Esophagus muscularis mucosa (tissue), 4 donors: Measurements from ENCODE around the gene NAIF1. TPM values are rescaled to one million over a fixed set of nuclear protein-coding genes. Genes with fewer than 3 reads are reported as not detected.

Experiments
- DNase-seq: peaks from one replicate; pipeline ENCODE4 v3.0.0-alpha.2; 2017; ENCODE audit errors: extremely low spot score
- H3K27ac ChIP-seq, 4 donors: fragments of 200-600 bp; sonication (generic); replicated peaks in 1 of 4; 1 replicate in 3 of 4; 2 replicates in 1 of 4; pipeline ENCODE4 v1.5.1; 2016 to 2019; ENCODE audit warnings: mild to moderate bottlenecking in 1 of 4
- H3K27me3 ChIP-seq, 4 donors: fragments of 200-600 bp; sonication (generic); one replicate each; pipeline versions ENCODE4 v1.5.1 to v1.6.0; 2016 to 2019
- H3K36me3 ChIP-seq, 4 donors: fragments of 200-600 bp; sonication (generic); one replicate each; pipeline ENCODE4 v1.5.1; 2016 to 2019
- H3K4me1 ChIP-seq, 4 donors: fragments of 200-600 bp; sonication (generic); one replicate each; pipeline ENCODE4 v1.5.1; 2016 to 2019
- H3K4me3 ChIP-seq, 4 donors: fragments of 200-600 bp; sonication (generic); 1 replicate in 2 of 4; 2 replicates in 2 of 4; pipeline ENCODE4 v1.5.1; 2016 to 2019; ENCODE audit warnings: mild to moderate bottlenecking in 4 of 4, moderate library complexity in 1 of 4
- H3K9me3 ChIP-seq, 4 donors: fragments of 200-600 bp; sonication (generic); 1 replicate in 3 of 4; 2 replicates in 1 of 4; pipeline ENCODE4 v1.5.1; 2016 to 2019
- CTCF ChIP-seq, 3 experiments: fragments of 200-600 bp in 2 of 3; fragments of 450-650 bp in 1 of 3; sonication (generic) in 2 of 3; IDR thresholded peaks; one replicate each; pipeline ENCODE4 v1.5.1; 2017 to 2019; ENCODE audit warnings: antibody characterized with exemption in 3 of 3, mild to moderate bottlenecking in 2 of 3, moderate library complexity in 1 of 3
- EP300 ChIP-seq: sonication (generic); formaldehyde crosslinking; IDR thresholded peaks from one replicate; pipeline ENCODE4 v1.6.1; 2017; ENCODE audit warnings: antibody characterized with exemption
- POLR2A ChIP-seq: fragments of 450-650 bp; IDR thresholded peaks from one replicate; pipeline ENCODE4 v1.6.1; 2017; ENCODE audit warnings: antibody characterized with exemption, moderate library complexity, mild to moderate bottlenecking, low read depth
- POLR2AphosphoS5 ChIP-seq, 2 donors: sonication (generic); formaldehyde crosslinking; IDR thresholded peaks; one replicate each; pipeline ENCODE4 v1.6.1; 2017; ENCODE audit warnings: antibody characterized with exemption in 2 of 2
- WGBS: methylation state at CpG from one replicate; pipeline ENCODE4 v1.1.5; 2018; 5-methylcytosine and 5-hydroxymethylcytosine counted together
- intact Hi-C: fragments of 100-400 bp; cut with DNase I; formaldehyde crosslinking; loops from one replicate; pipeline ENCODE4 v1.15.1; 2023
- total RNA-seq, 4 donors: library from RNA; depleted of rRNA; stranded (reverse); fragments of >200 nt; gene quantifications; one replicate each; pipeline versions ENCODE4 v1.1.0 to v1.2.1, GENCODE V29; 2016

Gene NAIF1
- total RNA-seq, 4 donors from 2014 or later: 5.4 to 12.0 (median 9.7) TPM

DNA sequence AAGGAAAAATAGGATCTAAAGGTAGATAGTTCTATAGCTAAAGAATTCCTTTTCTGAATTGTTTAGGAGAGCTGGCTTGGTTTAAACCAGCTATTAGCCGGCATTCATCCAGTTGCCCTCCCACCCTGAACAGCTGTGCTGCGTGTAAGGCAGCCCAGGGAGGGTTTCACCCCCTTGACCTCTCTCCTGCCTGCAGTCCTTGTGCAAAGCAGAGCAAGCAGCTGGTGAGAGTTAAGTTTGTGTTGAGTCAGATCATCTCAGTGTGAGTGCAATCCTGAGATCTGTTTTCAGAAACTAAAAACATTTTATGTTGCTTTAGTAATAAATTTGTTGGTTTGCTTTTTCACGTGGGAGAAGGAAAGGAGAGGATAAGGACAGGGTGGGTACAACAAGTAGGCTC, 13.9 kb upstream of the NAIF1 start:
- peaks cover 36 to 67% (median 59%) of the 10 kb centered on the region in 4 donors for H3K4me1 ChIP-seq
- no peaks in the 10 kb centered on the region for H3K9me3 ChIP-seq
- no peaks in the 10 kb centered on the region for H3K27me3 ChIP-seq
- WGBS: 31% methylated on average over 3 of the region's 3 CpGs
- peaks cover 0 to 4% (median 0%) of the 10 kb centered on the region in 4 donors for H3K36me3 ChIP-seq
- peak overlapping the region; percentile 68 to 77 (median 75) for H3K27ac ChIP-seq
- intact Hi-C loops: no loop called here
- no peak overlapping the region for H3K4me3 ChIP-seq
- no peak for TF ChIP-seq POLR2A
- TF ChIP-seq EP300: no peak
- TF ChIP-seq CTCF (IDR thresholded peaks at IDR 0.05): no peak
- TF ChIP-seq POLR2AphosphoS5 (IDR thresholded peaks at IDR 0.05): no peak
- no peak for DNase-seq

DNA sequence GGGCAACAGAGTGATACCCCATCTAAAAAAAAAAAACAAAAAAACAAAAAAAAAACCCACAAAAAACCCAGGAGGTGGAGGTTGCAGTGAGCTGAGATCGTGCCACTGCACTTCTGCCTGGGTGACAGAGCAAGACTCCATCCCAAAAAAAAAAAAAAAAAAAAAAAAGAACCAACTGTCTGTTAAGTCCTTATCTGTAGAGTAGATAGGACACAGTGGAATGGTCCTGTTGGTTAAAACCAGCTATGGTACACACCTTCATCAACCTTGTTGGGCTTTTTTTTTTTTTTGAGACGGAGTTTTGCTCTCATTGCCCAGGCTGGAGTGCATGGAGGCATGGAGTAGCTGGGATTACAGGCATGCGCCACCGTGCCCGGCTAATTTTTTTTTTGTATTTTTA, 13.1 kb upstream of the NAIF1 start:
- H3K27ac ChIP-seq: peak overlapping the region in 3 of 4 donors; percentile 68 to 77 (median 73)
- TF ChIP-seq EP300 (no peak), CTCF (IDR thresholded peaks at IDR 0.05) (no peak), POLR2AphosphoS5 (IDR thresholded peaks at IDR 0.05) (no peak), POLR2A (no peak)
- no peaks in the 10 kb centered on the region for H3K36me3 ChIP-seq
- peaks cover 41 to 74% (median 64%) of the 10 kb centered on the region in 4 donors for H3K4me1 ChIP-seq
- H3K9me3 ChIP-seq: no peaks in the 10 kb centered on the region
- no peaks in the 10 kb centered on the region for H3K27me3 ChIP-seq
- no peak overlapping the region for H3K4me3 ChIP-seq
- intact Hi-C loops: no loop called here
- DNase-seq: no peak
- WGBS: 93% methylated on average over 5 of the region's 5 CpGs

GRCh38 chr9:128078504-128079434, 11.6 kb upstream of the NAIF1 start:
- 78% methylated on average over 11 of the region's 11 CpGs for WGBS
- Histone ChIP-seq H3K27me3 (no peaks in the 10 kb centered on the region), H3K9me3 (no peaks in the 10 kb centered on the region), H3K4me1 (peaks cover 52 to 83% (median 74%) of the 10 kb centered on the region in 4 donors), H3K4me3 (no peak overlapping the region), H3K36me3 (no peaks in the 10 kb centered on the region), H3K27ac (peak overlapping the region; percentile 14 to 31 (median 24))
- intact Hi-C loops: no loop called here
- TF ChIP-seq CTCF (IDR thresholded peaks at IDR 0.05): no peak
- no peak for TF ChIP-seq POLR2A
- no peak for TF ChIP-seq EP300
- TF ChIP-seq POLR2AphosphoS5 (IDR thresholded peaks at IDR 0.05): no peak
- DNase-seq: no peak

GRCh38 chr9:128077847-128078503, 10.9 kb upstream of the NAIF1 start:
- Histone ChIP-seq H3K4me1 (peaks cover 59 to 89% (median 80%) of the 10 kb centered on the region in 4 donors), H3K27ac (peak overlapping the region; percentile 14 to 31 (median 24)), H3K27me3 (no peaks in the 10 kb centered on the region), H3K4me3 (no peak overlapping the region), H3K9me3 (no peaks in the 10 kb centered on the region), H3K36me3 (no peaks in the 10 kb centered on the region)
- DNase-seq: no peak
- 94% methylated on average over 7 of the region's 7 CpGs for WGBS
- intact Hi-C loops: no loop called here
- TF ChIP-seq POLR2AphosphoS5 (IDR thresholded peaks at IDR 0.05) (no peak), CTCF (IDR thresholded peaks at IDR 0.05) (no peak), POLR2A (no peak), EP300 (no peak)
